ENCODE results near the gene KIAA1755.

DNA sequence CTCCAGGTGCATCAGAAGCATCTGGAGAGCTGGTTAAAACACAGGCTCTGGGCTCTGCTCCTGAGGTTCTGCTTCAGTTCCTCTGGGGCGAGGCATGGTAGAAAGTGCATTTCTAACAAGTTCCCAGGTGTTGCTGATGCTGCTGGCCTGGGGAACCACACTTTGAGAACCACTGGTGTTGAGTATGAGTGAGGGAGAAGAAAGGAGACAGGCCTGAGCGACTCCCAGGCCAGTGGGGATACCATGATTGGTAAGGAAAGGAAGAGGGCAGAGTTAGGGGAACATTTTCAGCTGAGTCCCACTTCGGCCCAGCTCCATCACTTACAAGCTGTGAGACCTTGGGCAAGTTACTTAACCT lies 36.8 kb downstream of the KIAA1755 start:
- TF ChIP-seq JUNB (IDR thresholded peaks at IDR 0.05): no peak
- TF ChIP-seq HCFC1 (IDR thresholded peaks at IDR 0.05; ENCODE audit: low read length): no peak
- TF ChIP-seq RAD21 (IDR thresholded peaks at IDR 0.05; ENCODE audit: insufficient read depth, low read depth, low read length): no peak
- TF ChIP-seq CHD1 (IDR thresholded peaks at IDR 0.05; ENCODE audit: low read depth, low read length): no peak
- TF ChIP-seq, protein P1, sequence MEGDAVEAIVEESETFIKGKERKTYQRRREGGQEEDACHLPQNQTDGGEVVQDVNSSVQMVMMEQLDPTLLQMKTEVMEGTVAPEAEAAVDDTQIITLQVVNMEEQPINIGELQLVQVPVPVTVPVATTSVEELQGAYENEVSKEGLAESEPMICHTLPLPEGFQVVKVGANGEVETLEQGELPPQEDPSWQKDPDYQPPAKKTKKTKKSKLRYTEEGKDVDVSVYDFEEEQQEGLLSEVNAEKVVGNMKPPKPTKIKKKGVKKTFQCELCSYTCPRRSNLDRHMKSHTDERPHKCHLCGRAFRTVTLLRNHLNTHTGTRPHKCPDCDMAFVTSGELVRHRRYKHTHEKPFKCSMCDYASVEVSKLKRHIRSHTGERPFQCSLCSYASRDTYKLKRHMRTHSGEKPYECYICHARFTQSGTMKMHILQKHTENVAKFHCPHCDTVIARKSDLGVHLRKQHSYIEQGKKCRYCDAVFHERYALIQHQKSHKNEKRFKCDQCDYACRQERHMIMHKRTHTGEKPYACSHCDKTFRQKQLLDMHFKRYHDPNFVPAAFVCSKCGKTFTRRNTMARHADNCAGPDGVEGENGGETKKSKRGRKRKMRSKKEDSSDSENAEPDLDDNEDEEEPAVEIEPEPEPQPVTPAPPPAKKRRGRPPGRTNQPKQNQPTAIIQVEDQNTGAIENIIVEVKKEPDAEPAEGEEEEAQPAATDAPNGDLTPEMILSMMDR (IDR thresholded peaks at IDR 0.05 in 2 of 3, conservative IDR thresholded peaks at IDR 0.05 in 1 of 3; ENCODE audit: control insufficient read depth in 2 of 3, extremely low read depth in 1 of 3, insufficient read depth in 1 of 3, low read depth in 3 of 3, low read length in 3 of 3): no peak

Measured in GM12878 (cell line).